Heart left ventricle (tissue), 13 donors: ENCODE results near the gene SPTLC2.

Experiments used
- POLR2A ChIP-seq, 2 donors: fragments of 450-650 bp; IDR thresholded peaks; one replicate each; pipeline ENCODE4 v1.6.1; 2017; ENCODE audit warnings: antibody characterized with exemption in 2 of 2, mild to moderate bottlenecking in 2 of 2, moderate library complexity in 2 of 2
- TF ChIP-seq, protein P1 (sequence below), 12 donors: fragments of 200-600 bp; sonication (generic) in 4 of 12; IDR thresholded peaks; one replicate each; pipeline versions ENCODE4 v1.5.0 to v1.8.0; 2018 to 2022; ENCODE audit warnings: antibody characterized with exemption in 12 of 12, mild to moderate bottlenecking in 5 of 12
- donor health status: ischemic (EF 13 %, LVEDD 7.1; RV severe dilation, severe dysfunction).
- donor health status: DM: no; HTN: yes; CAD: no.
- donor health status: DM: no; HTN: no; CAD: no.
- donor health status: ischemic (EF 25% LVEDD 6.9; RV normal size, moderate dysfunction).
- donor health status: ischemic (EF 25% LVEDD 5.7; RV mildly dilated, moderate dysfunction).
- donor health status: ischemic (EF 35%, LVEDD 5.7; RV mildly dilated, moderate dysfunction).
- donor health status: nonischemic (EF 11% LVEDD 7.7; RV severe dilation, severe dysfunction).
- donor health status: DM: yes; HTN: yes; CAD: no.
- donor health status: PGD.
- donor health status: ischemic (EF 29% LVEDD 5.4; RV normal size, mild dysfunction).
- donor health status: nonischemic (EF 23%, LVEDD 6.1; RV moderate dilation, normal function).

DNA sequence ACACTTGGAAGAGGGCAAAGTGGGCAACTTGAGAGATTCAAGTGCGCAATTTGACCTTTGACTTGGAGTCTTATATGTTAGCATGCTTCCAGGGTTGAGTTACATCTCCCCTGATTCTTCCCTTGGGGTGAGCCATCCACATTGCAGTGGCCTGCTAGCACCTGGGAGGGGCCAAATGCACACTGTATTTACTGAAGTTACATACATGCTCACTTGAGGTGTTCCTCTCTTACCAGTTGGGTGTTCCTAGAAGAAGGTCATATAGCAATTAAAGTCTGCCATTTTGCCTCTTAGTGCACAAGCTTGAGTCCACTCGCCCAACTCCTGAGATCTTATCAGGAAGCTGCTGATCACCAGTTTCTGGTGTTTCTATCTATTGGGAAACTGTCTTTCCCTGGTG is 13.7 kb upstream of the SPTLC2 start:
- TF ChIP-seq, protein P1, sequence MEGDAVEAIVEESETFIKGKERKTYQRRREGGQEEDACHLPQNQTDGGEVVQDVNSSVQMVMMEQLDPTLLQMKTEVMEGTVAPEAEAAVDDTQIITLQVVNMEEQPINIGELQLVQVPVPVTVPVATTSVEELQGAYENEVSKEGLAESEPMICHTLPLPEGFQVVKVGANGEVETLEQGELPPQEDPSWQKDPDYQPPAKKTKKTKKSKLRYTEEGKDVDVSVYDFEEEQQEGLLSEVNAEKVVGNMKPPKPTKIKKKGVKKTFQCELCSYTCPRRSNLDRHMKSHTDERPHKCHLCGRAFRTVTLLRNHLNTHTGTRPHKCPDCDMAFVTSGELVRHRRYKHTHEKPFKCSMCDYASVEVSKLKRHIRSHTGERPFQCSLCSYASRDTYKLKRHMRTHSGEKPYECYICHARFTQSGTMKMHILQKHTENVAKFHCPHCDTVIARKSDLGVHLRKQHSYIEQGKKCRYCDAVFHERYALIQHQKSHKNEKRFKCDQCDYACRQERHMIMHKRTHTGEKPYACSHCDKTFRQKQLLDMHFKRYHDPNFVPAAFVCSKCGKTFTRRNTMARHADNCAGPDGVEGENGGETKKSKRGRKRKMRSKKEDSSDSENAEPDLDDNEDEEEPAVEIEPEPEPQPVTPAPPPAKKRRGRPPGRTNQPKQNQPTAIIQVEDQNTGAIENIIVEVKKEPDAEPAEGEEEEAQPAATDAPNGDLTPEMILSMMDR (IDR thresholded peaks at IDR 0.05) = no peak
- no peak for TF ChIP-seq POLR2A (IDR thresholded peaks at IDR 0.05)
